HCT116 (cell line): ENCODE results near the gene NLRP6. TPM values are rescaled to one million over a fixed set of nuclear protein-coding genes. Genes with fewer than 3 reads are reported as not detected.

Source experiments
- ATAC-seq: fragments of 200-7000 bp; cut with Tn5 transposase; 2 replicates; pipeline ENCODE4 v1.9.1; 2020; ENCODE audit warnings: mild to moderate bottlenecking, moderate library complexity
- BruUV-seq: library from RNA; stranded (reverse); fragments of 400-500 nt; replicated peaks from 2 replicates; lab custom pipeline; 2021; lab: Mats Ljungman, UMichigan
- CTCF ChIA-PET: fragments of 300-600 bp; sonication (Branson Sonifier 250); formaldehyde crosslinking; loops from one replicate; lab custom pipeline; 2021; ENCODE audit warnings: antibody characterized with exemption; lab: Charles Lee
- POLR2A ChIA-PET: fragments of 300-600, 350-600 bp; sonication (Branson Sonifier 250); formaldehyde crosslinking; loops from one replicate; lab custom pipeline; 2021; ENCODE audit warnings: antibody characterized with exemption; lab: Charles Lee
- RAD21 ChIA-PET, 2 experiments: fragments of 300-600 bp; sonication (Branson Sonifier 250); formaldehyde crosslinking; loops; one replicate each; lab custom pipeline; 2023; ENCODE audit warnings: low total read pairs in 2 of 2; ENCODE audit not compliant: uncharacterized antibody in 2 of 2, unreplicated experiment in 2 of 2, low non-redundant PET in 1 of 2; lab: Charles Lee
- DNase-seq: peaks from one replicate; pipeline ENCODE4 v3.0.0-alpha.2; 2010; ENCODE audit warnings: low read depth, low spot score
- H2AFZ ChIP-seq: fragments of 200-600 bp; shearing (Covaris generic), sonication (generic); 2 replicates; pipeline ENCODE4 v1.6.1; 2017; ENCODE audit warnings: low read depth, mixed run types, mixed read lengths, antibody characterized with exemption, low read length; ENCODE audit not compliant: poor library complexity, severe bottlenecking
- H3K27ac ChIP-seq: 2 replicates; pipeline ENCODE4 v1.5.1; 2012; ENCODE audit warnings: low read depth, low read length
- H3K27me3 ChIP-seq: fragments of 200-600 bp; sonication (generic); 2 replicates; pipeline ENCODE4 v1.6.1; 2016; ENCODE audit warnings: mixed run types, low read length, mixed read lengths; ENCODE audit not compliant: insufficient read depth
- H3K36me3 ChIP-seq, 2 experiments: fragments of 200-500 bp in 1 of 2; fragments of 200-600 bp in 1 of 2; sonication (Bioruptor generic) in 1 of 2; sonication (generic) in 1 of 2; 2 replicates each; pipeline versions ENCODE4 v1.5.1 to v1.6.1; 2014 to 2016; ENCODE audit warnings: low read length in 2 of 2, inconsistent platforms in 1 of 2, mixed read lengths in 1 of 2, mixed run types in 1 of 2; ENCODE audit not compliant: insufficient read depth in 2 of 2, control insufficient read depth in 1 of 2
- H3K4me1 ChIP-seq, 2 experiments: fragments of 200-600 bp in 1 of 2; sonication (generic) in 1 of 2; 2 replicates each; pipeline versions ENCODE4 v1.5.1 to v1.6.1; 2012 to 2017; ENCODE audit warnings: low read length in 2 of 2, inconsistent platforms in 1 of 2, mild to moderate bottlenecking in 1 of 2, mixed read lengths in 1 of 2, mixed run types in 1 of 2, moderate library complexity in 1 of 2; ENCODE audit not compliant: insufficient read depth in 2 of 2, control insufficient read depth in 1 of 2
- H3K4me2 ChIP-seq: fragments of 200-600 bp; sonication (generic); 2 replicates; pipeline ENCODE4 v1.6.1; 2017; ENCODE audit warnings: mixed run types, low read length, mixed read lengths
- H3K4me3 ChIP-seq, 2 experiments: fragments of 200-600 bp in 1 of 2; sonication (generic) in 1 of 2; replicated peaks in 1 of 2; 2 replicates each; pipeline ENCODE4 v1.5.1; 2011 to 2016; ENCODE audit warnings: low read length in 2 of 2, control low read depth in 1 of 2, low read depth in 1 of 2, mild to moderate bottlenecking in 1 of 2, mixed read lengths in 1 of 2, mixed run types in 1 of 2
- H3K79me2 ChIP-seq: fragments of 200-600 bp; sonication (generic); 2 replicates; pipeline ENCODE4 v1.6.1; 2017; ENCODE audit warnings: mild to moderate bottlenecking, mixed run types, low read length, moderate library complexity, mixed read lengths; ENCODE audit not compliant: insufficient read depth
- H3K9ac ChIP-seq: fragments of 200-600 bp; sonication (generic); 2 replicates; pipeline ENCODE4 v1.6.1; 2016; ENCODE audit warnings: low read length, mixed read lengths
- H3K9me2 ChIP-seq: fragments of 200-600 bp; sonication (generic), shearing (Covaris generic); 2 replicates; pipeline ENCODE4 v1.6.1; 2017; ENCODE audit warnings: mixed run types, mild to moderate bottlenecking, moderate library complexity; ENCODE audit not compliant: insufficient read depth
- H3K9me3 ChIP-seq, 2 experiments: fragments of 200-500 bp in 1 of 2; fragments of 200-600 bp in 1 of 2; sonication (Bioruptor generic) in 1 of 2; sonication (generic) in 1 of 2; 2 replicates each; pipeline ENCODE4 v1.6.1; 2014 to 2017; ENCODE audit warnings: low read length in 2 of 2, mixed read lengths in 2 of 2, inconsistent platforms in 1 of 2, low read depth in 1 of 2, mild to moderate bottlenecking in 1 of 2, mixed run types in 1 of 2, moderate library complexity in 1 of 2; ENCODE audit not compliant: control insufficient read depth in 1 of 2, insufficient read depth in 1 of 2
- H4K20me1 ChIP-seq: fragments of 200-600 bp; sonication (generic), shearing (Covaris generic); 2 replicates; pipeline ENCODE4 v1.6.1; 2017; ENCODE audit warnings: mixed run types, mild to moderate bottlenecking, moderate library complexity; ENCODE audit not compliant: insufficient read depth
- ATF3 ChIP-seq: IDR thresholded peaks from 2 replicates; pipeline ENCODE4 v1.6.1; 2012
- CEBPB ChIP-seq: IDR thresholded peaks from 2 replicates; pipeline ENCODE4 v1.6.1; 2012; ENCODE audit warnings: low read depth
- EGR1 ChIP-seq: IDR thresholded peaks from 2 replicates; pipeline ENCODE4 v1.6.1; 2012; ENCODE audit warnings: low read depth
- EZH2 ChIP-seq: fragments of 200-600 bp; sonication (generic); IDR thresholded peaks from 2 replicates; pipeline ENCODE4 v1.6.1; 2017; ENCODE audit warnings: antibody characterized with exemption, mixed run types
- JUND ChIP-seq: IDR thresholded peaks from 2 replicates; pipeline ENCODE4 v1.6.1; 2012
- POLR2A ChIP-seq: IDR thresholded peaks from 2 replicates; pipeline ENCODE4 v1.7.0; 2011; ENCODE audit warnings: borderline replicate concordance; ENCODE audit not compliant: insufficient read depth, insufficient read length; ENCODE audit errors: extremely low read depth
- RAD21 ChIP-seq: IDR thresholded peaks from 2 replicates; pipeline ENCODE4 v1.6.1; 2012; ENCODE audit warnings: low read depth, mild to moderate bottlenecking
- TCF7L2 ChIP-seq: IDR thresholded peaks from 2 replicates; pipeline ENCODE4 v1.7.0; 2011; ENCODE audit warnings: borderline replicate concordance, inconsistent platforms; ENCODE audit not compliant: insufficient read depth, insufficient read length; ENCODE audit errors: extremely low read depth
- YY1 ChIP-seq: IDR thresholded peaks from 2 replicates; pipeline ENCODE4 v1.6.1; 2011; ENCODE audit warnings: low read length, low read depth, moderate library complexity, mild to moderate bottlenecking; ENCODE audit not compliant: insufficient replicate concordance; ENCODE audit errors: extremely low read depth
- ZBTB33 ChIP-seq: IDR thresholded peaks from 2 replicates; pipeline ENCODE4 v1.6.1; 2011; ENCODE audit warnings: mild to moderate bottlenecking, low read length, moderate library complexity; ENCODE audit not compliant: insufficient replicate concordance; ENCODE audit errors: extremely low read depth
- ZNF274 ChIP-seq: fragments of 200-500 bp; sonication (Bioruptor generic); IDR thresholded peaks from 2 replicates; pipeline ENCODE4 v1.6.1; 2014; ENCODE audit warnings: mild to moderate bottlenecking, low read depth, low read length, inconsistent platforms
- intact Hi-C: fragments of 100-400 bp; cut with micrococcal nuclease; formaldehyde crosslinking; loops from 2 replicates; pipeline ENCODE4 v1.10.0; 2022
- total RNA-seq: library from RNA; stranded (reverse); gene quantifications from one replicate; pipeline ENCODE4 v1.2.1, GENCODE V29; 2021; ENCODE audit not compliant: unreplicated experiment

NLRP6 gene
- total RNA-seq, 1 experiment from 2014 or later: not detected

GRCh38 chr11:270451-271318, 7.5 kb upstream of the NLRP6 start:
- H3K9me3 ChIP-seq: no peaks in the 10 kb centered on the region
- ChIA-PET CTCF (no interaction called here), POLR2A (no interaction called here), RAD21 (no interaction called here)
- H3K4me1 ChIP-seq: peaks cover 8 to 12% of the 10 kb centered on the region in 2 experiments
- intact Hi-C loops: no loop called here
- H3K79me2 ChIP-seq: no peaks in the 10 kb centered on the region
- ATAC-seq (no peak), DNase-seq (no peak)
- no TSS peak for BruUV-seq
- H3K4me2 ChIP-seq: no peak overlapping the region
- H3K4me3 ChIP-seq: no peak overlapping the region
- no peaks in the 10 kb centered on the region for H4K20me1 ChIP-seq
- H3K9me2 ChIP-seq: no peaks in the 10 kb centered on the region
- H3K27me3 ChIP-seq: no peaks in the 10 kb centered on the region
- H3K27ac ChIP-seq: no peak overlapping the region
- H2AFZ ChIP-seq: no peak overlapping the region
- no peaks in the 10 kb centered on the region for H3K36me3 ChIP-seq
- H3K9ac ChIP-seq: no peak overlapping the region
- TF ChIP-seq YY1 (no peak), POLR2A (no peak), EGR1 (no peak), CEBPB (no peak), JUND (no peak), RAD21 (no peak), TCF7L2 (no peak), EZH2 (no peak), ZNF274 (no peak), ATF3 (no peak), ZBTB33 (no peak)
